Putamen (tissue), 1 donor: ENCODE data around the gene RNU1-4.
"Not testable (repeated sequence)": the region's sequence is repeated elsewhere in the genome, so short reads cannot be mapped to it uniquely, and the experiment has no call there.

Experiments
- DNase-seq: peaks from one replicate; pipeline ENCODE4 v3.0.0-alpha.2; 2016; ENCODE audit warnings: low spot score

The RNU1-4 gene

DNA sequence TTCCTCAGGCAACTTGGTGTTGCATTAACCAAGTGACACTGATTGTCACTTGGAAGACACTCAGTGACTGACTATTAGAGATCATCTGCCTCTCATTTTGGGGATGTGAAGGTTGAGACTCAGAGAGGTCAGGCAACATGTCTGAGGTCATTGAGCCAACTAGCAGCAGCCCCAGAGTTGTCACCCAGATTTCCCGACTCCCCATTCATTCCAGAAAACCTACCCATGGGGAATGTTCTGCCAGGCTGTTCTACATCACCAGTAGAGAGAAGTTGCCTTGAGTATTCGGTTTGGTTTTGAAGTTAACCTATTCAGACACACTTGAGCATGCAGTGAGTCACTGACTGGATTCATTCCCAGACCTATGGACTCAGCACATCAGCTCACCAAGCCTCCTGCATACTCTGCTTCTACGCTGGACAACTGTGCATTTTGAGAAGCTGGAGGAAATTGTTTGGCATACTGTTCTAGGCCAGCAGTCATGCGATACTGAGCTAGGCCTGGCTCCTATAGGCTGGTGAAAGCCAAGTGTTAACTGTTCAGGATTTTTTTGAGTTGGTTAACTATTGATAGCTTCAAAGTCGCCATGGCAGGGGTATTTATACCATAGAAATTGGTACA is 29.9 kb downstream of the RNU1-4 start:
- not testable (repeated sequence) for DNase-seq

DNA sequence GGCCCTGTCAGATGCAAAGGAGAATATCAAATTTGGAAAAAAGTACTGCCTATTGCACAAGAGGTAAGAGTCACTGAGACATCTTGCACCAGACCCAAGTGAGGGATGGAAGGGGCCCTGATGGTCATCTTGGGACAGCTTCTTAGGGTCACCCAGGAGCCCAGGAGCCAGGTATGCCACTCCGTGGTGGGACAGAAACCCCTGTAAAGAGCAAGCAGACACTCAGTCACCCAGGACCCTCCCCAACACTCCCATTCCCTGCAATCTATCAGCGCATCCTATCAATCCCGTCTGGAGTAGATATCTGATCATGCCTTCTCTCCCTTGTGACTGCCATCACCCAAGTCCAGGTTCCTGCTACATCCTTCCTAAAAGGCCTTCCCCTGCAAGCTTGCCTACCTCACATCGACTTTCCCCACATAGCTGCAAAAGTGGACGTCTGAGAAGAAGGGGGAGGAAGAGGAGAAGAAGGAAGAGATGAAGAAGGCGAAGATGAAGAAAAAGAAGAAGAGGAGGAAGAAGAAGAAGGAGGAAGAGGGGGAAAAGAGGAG is 30.7 kb downstream of the RNU1-4 start:
- DNase-seq, result not testable (repeated sequence)

DNA sequence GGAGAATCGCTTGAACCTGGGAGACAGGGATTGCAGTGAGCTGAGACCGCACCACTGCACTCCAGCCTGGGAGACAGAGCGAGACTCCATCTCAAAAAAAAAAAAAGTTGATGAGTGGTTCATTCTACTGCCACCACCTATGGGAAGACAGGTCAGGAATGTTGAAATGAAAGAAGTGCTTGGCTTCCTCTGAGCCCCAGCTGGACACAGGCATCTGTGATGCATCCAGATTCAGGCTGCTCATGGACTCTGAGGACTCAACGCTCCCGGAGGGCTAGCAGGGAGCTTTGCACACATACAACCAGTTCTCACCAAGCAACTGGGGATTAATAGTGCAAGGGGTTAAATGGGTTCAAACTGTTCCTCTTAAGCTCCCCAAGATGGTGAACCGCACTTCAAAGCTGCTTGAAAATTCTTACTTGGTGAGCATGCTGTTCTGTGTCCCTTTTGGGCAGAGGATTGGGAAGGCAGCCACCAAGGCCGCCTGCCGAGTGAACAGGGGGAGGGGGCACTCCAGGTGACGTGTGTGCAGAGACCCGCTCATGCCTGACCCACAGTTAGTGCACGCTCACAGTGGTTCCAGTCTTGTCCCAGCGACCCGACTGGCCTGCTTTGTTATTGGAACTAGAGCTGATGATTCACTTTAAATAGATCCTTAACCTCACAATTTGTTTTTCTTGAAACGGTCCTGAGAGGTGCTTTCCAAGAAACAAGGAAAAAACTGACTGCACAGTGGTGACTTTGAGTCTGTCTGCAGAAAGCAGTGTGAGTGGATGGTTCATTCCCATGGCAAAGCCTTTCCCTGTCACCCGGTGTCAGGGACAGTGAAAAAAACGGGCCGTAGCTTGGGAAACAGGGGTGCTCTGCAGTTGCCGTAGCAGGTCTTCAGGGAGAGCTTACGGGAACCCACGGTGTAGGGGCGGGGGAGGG is 32.2 kb downstream of the RNU1-4 start:
- DNase-seq, result not testable (repeated sequence)

DNA sequence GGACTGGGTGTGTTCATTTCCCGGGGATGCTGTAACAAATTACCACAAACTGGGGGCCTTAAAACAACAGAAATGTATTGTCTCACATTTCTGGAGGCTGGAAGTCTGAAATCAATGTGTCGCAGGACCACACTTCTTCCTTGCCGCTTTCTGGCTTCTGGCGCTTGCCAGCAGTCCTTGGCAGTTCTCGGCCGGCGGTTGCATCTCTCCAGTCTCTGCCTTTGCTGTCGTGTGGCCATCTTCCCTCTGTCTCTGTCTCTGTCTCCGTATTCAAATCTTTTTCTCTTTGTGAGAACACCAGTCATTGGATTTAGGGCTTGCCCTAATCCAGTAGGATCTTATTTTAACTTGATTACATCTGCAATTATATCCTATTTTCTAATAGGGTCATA is 32.9 kb downstream of the RNU1-4 start:
- DNase-seq, result not testable (repeated sequence)

DNA sequence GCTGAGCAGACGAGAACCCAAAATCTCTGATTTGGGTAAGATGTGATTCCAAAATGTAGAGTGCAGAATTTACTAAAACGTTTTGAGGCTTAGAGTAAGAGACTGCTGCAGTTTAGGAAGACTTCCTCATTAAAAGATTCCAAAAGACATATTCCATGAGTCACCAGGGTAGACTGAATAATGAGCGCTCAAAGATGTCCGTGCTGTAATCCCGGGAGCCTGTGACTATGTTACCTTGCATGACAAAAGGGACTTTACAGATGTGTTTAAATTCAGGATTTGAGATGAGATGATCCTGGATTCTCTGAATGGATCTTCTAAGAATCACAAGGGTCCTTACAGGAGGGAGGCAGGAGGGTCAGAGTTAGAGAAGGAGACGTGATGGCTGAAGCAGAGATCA is 33.4 kb downstream of the RNU1-4 start:
- not testable (repeated sequence) for DNase-seq

DNA sequence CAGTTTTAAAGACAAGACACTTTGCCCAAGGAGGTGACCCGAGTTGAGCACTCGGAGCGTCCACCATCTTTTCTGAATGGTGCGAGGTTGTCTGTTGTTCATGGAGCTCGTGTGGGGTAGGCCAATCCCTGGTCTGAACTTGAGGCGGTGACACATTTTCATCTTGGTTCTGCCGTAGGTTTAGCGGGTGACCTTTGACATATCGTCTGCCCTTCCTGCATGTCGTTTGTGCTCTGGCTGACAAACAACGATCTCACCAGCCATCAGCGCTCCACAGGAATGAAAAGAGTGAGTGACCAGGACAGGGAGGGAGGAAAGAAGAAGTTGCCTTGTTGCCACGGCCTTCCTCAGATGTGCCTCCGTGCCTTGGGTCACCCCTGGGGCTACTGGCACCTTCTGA is 34.5 kb downstream of the RNU1-4 start:
- DNase-seq, result not testable (repeated sequence)

DNA sequence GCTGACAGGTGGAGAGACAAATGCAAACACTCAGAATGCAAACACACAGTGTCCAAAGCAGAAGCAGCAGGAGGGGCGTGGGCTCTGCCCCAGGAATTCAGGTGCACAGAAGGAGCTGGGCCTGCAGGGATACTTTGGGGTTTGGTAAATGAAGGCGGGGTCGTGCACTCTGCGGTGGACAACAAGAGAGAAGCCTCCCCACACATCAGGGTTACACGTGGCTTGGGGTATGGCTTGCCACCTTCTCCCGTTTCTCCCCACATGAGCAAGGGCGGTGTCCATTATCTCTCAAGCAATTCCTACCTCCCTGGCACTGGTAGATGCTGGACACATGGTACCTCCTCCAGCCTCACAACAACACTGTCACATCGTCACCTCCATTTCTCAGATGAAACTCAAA is 35.0 kb downstream of the RNU1-4 start:
- not testable (repeated sequence) for DNase-seq

DNA sequence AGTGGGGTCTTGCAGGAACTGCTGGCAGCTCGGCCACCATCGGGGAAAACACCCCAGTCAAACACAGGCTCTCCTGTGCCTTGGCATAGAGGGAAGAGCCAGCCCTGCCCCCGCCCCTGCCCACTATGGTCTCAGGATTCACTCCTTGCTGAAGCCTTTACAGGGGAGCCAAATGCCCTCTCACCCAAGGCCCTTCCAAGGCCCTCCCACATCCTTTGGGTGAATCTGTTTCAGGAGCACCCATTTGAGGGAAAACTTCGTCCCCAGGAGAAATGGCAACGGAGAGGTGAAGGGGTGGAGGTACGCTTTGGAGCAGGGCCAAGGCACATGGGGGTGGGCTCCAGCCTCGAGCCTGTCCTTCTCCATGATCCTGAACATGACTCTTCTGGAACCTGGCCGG is 35.9 kb downstream of the RNU1-4 start:
- not testable (repeated sequence) for DNase-seq

DNA sequence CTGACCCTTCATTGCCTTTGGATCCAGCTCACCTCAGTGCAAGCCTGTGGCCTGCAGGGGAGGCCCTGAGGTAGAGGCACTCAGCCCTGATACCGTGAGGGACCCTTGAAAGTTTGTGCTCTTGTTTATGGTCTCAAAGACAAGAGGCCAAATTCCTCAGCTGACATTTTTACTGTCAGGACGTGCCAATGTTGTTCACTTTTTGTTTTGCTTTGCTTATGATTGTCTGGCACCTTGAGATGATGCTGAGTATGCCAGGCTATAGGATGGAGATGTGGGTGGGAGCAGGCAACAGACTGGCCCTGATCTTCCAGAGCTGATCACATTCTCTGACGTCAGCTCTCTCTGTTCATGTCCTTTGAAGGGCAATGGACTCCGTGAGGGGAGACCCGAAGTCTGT is 36.5 kb downstream of the RNU1-4 start:
- not testable (repeated sequence) for DNase-seq

DNA sequence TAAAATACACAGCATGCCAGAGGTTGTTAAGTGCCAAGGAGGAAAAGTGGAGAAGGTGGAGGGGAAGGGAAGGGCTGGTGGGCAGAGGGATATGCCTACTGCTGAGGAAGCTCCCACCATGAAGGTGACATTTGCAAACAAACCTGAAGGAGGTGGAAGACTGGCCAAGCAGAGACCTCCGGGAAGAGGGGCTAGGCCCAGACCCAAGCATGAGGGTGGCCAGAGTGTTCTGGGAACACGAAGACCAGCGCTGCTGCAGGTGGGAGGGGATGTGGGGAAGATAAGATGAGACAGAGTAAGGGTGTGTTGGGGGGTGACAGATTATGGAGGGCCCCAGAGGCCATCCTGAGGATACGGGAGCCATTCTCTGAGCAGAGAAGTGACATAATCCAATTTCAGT is 37.5 kb downstream of the RNU1-4 start:
- not testable (repeated sequence) for DNase-seq

DNA sequence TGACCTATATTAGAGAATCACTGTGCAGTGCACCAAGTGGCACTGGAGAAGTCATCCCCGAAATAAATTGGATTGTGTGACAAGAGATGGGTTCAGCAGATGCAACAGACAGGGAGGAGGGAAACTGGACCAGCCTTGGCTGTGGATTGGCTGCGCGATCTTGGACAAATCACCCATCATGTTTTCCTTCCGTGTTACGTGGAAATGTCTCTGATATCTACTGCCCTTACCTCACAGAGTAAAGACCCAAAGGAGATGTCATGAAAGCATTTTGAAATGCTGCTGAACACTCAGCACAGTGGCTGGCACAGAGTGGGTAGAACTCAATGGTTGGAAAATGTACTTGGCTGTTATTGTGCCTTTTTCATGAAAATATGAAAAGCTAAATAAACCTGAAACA is 39.2 kb downstream of the RNU1-4 start:
- not testable (repeated sequence) for DNase-seq

DNA sequence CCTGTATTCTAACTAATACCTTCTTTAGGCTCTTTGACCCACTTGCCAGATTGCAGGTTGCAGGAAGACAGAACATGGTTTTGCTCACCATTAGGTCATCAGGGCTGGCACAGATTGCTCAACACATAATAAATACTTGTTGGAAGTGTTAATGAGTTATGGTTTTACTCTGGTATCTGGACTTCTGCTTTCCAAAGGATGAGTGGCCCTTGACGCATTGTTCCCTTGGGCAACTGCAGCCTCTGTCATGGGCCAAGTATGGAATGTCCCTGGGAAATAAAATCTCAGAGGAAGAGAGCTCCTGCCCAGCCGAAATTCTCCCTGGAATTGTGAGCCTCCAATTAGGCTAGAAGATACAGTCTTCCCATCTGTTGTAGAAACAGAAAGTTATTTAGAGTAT is 40.7 kb downstream of the RNU1-4 start:
- DNase-seq, result not testable (repeated sequence)

DNA sequence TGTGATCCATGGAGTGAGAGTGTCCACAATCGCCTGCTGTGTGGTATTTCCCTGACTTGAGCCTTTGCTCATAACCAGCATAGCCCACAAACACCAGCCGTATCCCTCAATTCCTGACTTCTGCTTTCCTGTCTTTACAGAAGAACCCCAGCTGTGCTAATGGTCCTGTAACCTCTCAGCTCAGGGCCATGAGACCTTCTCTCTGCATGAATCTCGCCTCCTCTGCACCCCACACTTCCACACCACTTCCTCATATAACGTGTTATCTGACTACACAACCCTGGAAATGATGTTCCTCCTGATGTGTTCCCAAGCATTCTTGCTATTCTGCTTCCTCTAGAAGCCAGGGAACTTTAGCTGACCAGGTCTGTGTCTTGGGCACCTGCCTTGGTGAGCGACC is 41.3 kb downstream of the RNU1-4 start:
- not testable (repeated sequence) for DNase-seq

DNA sequence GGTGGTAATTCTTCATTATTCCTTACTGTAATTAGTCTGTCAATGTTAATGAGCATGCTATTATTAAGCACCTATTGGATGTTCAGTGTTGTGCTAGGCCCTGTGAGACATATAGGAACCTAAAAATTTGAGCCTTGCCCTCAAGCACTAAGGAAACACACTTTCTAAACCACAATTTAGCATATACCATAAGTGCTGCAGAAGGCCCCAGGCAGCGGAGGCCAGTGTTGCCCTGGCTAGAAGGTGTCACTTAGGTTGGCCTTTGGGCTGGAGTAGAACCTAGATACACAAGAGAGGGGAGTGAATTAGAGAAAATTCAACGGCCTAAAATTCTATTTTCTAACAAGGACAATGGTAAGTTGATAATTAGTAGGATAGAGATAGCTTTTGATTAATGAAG is 44.6 kb downstream of the RNU1-4 start:
- not testable (repeated sequence) for DNase-seq

DNA sequence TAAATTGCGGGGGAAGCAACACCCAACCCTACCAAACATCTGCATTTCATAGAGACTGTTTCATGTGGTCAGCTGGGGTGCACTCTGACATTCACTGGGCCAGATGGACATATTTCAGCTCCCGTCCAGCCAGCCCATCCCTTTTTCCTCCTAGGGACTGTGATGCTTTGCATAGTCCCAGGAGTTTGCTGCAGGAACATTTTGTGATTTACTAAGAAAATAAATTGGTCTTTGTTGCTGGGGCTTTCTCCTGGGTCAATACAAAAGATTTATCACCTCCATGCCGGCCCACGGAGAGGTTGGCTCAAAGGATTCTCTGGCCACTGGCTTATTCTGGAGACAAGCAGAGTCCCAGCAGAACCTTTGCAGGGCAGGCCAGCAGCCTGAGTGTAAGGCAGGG is 46.0 kb downstream of the RNU1-4 start:
- DNase-seq, result not testable (repeated sequence)

DNA sequence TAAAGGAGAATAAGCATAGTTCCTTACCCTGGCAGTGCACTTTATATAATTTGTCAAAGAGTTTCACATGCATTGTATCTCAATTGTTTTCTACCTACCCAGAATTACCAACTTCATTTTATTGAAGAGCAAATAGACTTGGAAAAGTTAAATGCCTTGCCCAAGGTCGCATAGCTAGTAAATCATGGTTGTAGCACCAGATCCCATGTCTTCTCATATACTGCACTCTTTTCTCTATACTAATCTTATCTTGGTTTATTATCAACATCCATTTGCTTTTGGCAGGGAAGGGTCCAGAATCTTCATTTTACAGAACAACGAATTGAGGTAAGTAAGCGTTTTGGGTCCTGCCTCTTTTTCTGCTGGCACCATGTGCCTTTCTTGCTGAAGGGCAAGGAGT is 46.9 kb downstream of the RNU1-4 start:
- not testable (repeated sequence) for DNase-seq

DNA sequence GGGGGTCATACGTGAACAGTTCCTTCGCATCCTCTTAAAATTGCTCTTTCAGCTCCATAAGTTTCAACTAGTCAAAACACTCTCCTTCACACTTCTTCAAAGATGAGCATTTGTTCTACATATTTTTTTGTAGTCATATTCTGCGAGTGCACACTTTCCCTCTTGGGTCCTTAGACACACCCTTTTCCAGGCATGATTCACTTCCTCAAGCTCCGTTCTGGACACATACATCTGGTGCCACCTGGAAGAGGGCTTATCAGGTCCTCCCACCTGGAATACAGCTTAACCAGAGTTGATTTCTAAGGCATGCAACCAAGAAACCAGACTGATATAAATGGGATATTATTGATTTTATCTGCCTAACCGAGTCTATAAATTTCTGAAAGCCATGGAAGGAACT is 47.4 kb downstream of the RNU1-4 start:
- not testable (repeated sequence) for DNase-seq
